Measurements from ENCODE around the gene DACH1.

DNA sequence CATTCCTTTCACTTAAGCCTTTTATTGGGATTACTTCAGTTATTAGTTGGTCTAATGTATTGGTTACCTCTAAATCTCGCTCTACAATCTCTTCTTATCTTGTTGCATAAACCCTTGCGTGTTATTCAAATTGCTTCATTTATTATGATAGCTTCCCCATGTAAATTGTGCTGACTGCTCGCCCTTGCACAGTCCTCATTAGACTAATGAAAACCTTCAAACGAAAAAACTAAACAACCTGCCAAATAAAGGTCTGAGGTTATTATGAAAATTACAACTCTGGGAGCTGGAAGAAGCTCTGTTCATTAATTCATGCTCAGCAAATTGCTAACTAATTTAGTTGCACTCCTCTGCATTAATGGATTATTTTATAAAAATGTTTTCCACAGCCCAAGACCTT lies 320.1 kb downstream of the DACH1 start:
- TF ChIP-seq, protein P1, sequence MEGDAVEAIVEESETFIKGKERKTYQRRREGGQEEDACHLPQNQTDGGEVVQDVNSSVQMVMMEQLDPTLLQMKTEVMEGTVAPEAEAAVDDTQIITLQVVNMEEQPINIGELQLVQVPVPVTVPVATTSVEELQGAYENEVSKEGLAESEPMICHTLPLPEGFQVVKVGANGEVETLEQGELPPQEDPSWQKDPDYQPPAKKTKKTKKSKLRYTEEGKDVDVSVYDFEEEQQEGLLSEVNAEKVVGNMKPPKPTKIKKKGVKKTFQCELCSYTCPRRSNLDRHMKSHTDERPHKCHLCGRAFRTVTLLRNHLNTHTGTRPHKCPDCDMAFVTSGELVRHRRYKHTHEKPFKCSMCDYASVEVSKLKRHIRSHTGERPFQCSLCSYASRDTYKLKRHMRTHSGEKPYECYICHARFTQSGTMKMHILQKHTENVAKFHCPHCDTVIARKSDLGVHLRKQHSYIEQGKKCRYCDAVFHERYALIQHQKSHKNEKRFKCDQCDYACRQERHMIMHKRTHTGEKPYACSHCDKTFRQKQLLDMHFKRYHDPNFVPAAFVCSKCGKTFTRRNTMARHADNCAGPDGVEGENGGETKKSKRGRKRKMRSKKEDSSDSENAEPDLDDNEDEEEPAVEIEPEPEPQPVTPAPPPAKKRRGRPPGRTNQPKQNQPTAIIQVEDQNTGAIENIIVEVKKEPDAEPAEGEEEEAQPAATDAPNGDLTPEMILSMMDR (IDR thresholded peaks at IDR 0.05) = no peak
- TF ChIP-seq ESRRA (CRISPR knock-in tag; IDR thresholded peaks at IDR 0.05; ENCODE audit: borderline replicate concordance) (no peak), ZNF317 (CRISPR knock-in tag; IDR thresholded peaks at IDR 0.05; ENCODE audit: borderline replicate concordance, low read depth) (no peak), CREM (CRISPR knock-in tag; IDR thresholded peaks at IDR 0.05) (no peak), ZNF219 (CRISPR knock-in tag; IDR thresholded peaks at IDR 0.05; ENCODE audit: borderline replicate concordance) (no peak), SP1 (CRISPR knock-in tag; conservative IDR thresholded peaks at IDR 0.05) (no peak), FOXP4 (CRISPR knock-in tag; IDR thresholded peaks at IDR 0.05) (no peak), OVOL2 (CRISPR knock-in tag; IDR thresholded peaks at IDR 0.05; ENCODE audit: borderline replicate concordance) (no peak)
- TF ChIP-seq, protein P2, sequence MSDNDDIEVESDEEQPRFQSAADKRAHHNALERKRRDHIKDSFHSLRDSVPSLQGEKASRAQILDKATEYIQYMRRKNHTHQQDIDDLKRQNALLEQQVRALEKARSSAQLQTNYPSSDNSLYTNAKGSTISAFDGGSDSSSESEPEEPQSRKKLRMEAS (CRISPR knock-in tag; IDR thresholded peaks at IDR 0.05) = no peak
